Measurements from ENCODE around the gene GARIN5B.
"Not testable (repeated sequence)": the region's sequence is repeated elsewhere in the genome, so short reads cannot be mapped to it uniquely, and the experiment has no call there.

The GARIN5B gene

DNA sequence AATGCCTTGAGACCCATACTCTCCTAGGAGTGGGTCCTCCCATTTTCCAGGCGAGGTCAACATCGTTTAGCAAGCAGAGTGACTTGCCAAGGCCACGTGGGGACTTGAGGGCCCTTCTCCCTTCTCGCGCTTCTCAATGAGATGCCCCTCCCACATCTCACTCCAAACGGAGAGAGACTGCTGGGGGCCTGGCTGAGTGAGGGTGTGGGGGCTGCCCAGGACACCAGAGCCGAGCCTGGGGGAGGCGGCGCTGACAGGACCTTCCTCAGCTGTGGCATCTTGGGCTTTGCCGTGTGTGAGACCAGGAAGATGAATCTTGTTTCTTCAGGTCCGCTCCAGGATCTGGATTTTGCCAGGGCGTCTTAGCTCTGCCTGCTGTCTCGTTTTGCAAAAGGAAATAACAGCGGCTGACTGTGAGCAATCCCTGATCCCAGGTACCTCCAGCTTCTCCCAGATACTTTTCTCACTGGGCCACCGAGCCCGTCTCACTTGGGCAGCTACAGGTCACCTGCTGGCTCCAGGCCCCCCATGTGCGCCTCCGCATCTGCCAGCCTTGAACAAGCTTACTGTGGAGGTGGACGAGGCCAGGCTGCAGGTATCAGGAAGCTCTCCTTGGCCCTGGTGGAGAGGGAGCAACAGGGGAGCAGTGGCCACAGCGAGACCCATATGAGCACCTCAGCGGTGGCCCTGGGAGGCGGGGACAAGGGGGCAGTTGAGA, 14.6 kb downstream of the GARIN5B start:
- DNase-seq (ENCODE audit: low read depth) = no peak

DNA sequence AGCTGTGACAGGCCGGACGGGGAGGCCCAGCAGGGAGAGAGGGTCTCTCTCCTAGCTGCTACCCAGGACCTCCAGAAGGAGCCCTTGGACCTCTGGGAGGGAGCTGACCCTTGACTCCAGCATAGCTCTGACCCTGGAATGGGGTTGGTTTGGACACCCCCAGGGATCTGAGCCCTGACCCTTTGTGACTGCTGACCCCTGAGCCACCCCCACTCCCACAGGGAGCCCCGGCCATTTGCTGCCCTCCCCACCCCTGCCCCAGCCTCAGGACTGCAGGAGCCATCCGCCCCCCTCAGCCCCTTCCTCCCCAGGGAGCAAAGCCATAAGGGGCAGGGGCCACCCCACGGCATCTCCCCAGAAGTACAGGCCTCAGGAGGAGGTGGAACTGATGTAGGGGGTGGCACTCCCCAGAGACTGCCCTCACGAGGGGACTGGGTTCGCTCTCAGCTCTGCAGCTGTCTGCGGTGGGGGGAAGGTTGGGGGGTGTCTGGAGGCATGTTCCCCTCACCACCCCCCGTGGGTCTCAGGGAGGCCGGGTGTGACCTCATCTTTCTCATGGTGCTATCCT, 15.5 kb downstream of the GARIN5B start:
- DNase-seq (ENCODE audit: low read depth) = no peak

DNA sequence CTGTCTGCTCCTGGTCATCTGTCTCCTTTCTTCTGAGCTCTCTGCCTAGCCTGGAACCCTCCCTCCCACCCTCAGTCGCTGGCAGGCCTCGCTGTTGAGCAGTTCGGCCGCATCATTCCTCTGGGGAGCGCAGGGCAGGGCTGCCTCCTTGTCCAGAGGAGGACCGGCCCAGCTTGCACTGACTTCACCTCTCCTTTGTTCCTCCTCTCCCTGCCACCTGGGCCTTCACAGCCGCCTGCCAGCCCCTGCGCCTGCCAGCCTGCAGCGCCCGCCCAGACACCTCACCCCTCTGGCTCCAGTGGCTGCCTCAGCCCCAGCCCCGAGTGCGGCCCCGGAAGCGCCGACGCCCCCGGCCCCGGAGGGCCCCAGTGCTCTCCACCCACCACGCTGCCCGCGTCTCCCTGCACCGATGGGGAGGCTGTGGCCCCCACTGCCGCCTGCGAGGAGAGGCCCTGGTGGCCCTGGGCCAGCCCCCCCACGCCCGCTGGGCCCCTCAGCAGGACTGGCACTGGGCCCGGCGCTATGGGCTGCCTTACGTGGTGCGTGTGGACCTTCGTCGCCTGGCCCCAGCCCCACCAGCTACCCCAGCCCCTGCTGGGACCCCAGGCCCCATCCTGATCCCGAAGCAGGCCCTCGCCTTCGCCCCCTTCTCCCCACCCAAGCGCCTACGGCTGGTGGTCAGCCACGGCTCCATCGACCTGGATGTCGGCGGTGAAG, 16.2 kb downstream of the GARIN5B start:
- DNase-seq (ENCODE audit: low read depth) = no peak

DNA sequence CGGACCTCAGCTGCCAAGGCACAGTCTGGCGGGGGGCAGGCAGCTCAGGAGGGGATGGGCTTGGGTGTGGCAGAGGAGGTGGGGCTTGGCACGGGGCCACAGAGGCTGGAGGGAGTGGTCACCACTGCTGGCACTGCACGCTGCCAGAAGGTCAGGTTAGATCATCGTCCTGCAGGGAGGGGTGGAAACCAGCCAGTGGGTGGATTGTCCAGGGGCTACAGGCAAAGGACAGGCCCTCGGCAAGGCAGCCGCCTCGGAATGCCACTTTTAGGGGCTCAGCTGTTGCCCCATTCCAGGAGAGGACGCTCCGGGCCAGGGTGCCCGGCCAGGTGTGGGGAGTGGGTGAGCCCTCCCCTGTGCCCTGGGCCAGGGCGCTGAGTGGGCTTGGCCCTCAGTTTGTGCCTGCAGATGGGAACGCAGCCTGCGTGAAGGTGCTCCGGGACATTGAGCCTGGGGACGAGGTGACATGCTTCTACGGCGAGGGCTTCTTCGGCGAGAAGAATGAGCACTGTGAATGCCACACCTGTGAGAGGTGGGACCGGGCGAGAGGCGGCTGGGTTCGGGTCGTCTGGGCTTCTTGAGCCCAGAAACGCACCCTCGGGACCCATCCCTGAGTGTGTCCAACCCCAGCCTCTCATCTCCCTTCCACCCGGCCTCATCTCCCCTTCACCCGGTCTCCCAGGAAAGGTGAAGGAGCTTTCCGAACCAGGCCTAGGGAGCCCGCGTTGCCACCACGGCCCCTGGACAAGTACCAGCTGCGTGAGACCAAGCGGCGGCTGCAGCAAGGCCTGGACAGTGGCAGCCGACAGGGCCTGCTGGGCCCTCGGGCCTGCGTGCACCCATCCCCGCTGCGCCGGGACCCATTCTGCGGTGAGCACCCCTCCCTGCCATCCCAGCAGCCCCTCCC, 17.0 kb downstream of the GARIN5B start:
- DNase-seq (ENCODE audit: low read depth) = no peak

DNA sequence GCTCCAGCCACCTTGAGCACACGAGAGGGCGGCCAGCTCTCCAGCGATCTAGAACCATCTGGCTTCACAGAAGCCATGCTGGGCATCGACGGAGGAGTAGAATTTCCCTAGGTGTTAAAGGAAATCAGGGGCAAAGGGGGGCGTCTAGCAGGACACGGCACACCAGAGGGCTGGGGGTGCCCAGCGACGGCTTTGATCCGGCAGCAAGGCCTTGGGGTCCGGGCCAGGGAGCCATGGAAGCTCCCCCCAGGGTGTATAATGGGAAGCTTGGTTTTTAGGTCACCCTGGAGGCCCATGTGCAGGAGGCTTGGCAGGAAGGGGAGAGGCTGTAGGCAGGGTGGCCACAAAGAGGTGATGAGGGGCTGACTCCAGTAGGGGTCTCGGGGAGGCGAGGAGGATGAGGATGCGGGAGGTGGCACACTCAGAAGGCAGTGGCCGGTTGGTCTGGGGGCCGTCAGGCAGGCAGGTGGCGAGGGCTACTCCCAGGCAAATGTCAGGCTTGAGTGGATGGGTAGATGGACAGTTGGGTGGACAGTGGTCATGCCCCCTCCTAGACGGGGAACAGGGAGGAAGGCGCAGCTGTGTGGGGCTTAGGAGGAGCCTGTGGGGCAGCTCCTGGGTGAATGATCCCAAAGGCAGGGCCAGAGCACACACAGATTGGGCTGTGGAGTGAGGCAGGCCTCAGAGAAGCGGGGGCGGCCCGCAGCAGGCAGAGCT, 17.8 kb downstream of the GARIN5B start:
- no peak for DNase-seq (ENCODE audit: low read depth)

DNA sequence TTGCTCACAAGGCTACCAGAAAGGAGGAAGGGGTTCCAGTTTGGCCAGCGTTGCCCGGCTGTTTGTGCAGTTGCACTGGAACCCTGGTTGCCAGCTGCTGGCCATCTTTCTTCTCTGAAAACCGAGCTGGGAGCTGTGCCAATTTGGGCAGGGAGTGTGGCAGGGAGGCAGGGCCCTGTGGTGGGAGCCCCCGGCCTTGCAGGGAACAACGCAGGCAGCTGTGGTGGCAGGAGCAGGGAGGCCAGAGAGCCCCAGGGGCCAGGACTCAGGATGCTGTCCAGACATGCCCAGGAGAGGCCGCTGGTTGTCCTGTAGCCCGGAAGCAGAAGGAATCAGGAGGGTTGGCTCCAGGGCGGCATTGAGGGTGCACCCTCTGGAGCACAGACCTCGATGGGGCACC, 18.6 kb downstream of the GARIN5B start:
- no peak for DNase-seq (ENCODE audit: low read depth)

DNA sequence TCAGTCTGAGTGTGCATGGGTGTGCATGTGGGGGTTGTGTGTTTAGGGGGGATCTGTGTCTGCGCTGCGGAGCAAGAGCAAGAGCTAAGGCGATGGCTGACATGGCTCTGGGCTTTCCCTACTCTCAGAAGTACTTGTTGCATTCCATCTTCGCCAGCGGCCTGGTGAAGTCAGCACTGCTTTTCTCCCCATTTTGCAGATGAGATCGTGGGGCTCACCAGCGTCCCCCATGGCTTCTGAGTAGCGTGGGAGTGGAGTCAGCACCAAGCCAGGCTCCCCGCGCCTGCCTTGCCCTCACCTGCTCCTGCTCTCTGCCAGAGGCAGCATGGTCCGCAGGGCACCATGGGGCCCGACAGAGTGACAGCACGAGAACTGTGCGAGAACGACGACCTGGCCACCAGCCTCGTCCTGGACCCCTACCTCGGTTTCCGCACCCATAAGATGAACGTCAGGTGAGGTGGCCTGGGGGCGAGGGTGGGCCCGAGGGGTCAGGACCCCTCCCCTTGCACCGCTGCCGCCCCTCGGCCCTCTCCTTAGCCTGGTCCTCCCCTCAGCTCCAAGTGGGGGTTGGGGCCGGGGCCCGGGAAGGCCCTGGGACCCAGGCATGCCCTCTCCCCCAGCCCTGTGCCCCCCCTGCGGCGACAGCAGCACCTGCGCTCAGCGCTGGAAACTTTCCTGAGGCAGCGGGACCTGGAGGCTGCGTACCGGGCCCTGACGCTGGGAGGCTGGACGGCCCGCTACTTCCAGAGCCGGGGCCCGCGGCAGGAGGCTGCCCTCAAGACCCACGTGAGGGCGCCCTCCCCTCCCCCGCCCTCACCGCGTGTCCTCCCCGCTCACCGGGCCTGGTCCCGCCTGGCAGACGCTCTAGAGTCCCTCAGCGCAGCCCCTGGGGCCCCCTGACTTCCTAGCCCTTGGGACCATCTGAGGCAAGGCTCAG, 21.2 kb downstream of the GARIN5B start:
- DNase-seq (ENCODE audit: low read depth) = no peak

DNA sequence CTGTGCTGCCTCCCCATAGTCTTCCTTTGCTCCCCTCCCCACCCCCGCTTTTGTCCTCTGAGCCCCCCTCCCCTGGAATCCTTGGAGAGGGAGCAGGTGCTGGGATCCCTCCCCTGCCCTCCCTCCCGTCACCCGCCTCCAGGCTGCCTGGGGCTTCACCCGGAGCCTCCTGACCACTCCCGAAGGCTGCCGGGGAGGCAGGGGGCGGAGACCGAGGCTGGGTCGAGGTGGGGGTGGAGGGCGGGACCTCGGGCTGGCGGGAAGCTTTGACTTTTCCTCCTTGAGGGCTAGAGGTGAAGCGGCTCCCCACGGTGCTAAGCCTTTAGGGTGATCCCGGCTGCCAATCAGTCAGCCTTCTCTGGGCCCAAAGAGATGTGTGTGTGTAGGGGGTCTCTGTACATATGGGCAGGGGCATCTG, 21.9 kb downstream of the GARIN5B start:
- DNase-seq (ENCODE audit: low read depth) = peak; percentile 20

DNA sequence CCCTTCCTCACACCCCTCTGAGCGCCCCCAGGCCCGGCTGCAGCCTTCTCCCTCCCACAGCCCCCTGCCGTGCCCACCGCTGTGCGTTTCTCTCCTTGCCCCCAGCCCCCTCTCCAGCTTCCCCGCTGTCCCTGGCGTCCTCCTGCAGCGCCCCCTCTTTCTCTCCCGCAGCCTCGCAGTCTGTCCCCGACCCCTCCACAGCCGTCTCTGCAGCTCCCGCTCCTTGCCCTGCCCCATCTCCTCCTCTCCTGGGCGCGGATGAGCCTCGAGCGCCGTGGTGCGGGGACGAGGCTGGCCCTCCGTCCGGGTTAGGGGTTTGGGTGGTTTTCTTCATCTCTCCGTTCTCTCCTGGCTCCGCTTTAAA, 22.3 kb downstream of the GARIN5B start:
- no peak for DNase-seq (ENCODE audit: low read depth)

DNA sequence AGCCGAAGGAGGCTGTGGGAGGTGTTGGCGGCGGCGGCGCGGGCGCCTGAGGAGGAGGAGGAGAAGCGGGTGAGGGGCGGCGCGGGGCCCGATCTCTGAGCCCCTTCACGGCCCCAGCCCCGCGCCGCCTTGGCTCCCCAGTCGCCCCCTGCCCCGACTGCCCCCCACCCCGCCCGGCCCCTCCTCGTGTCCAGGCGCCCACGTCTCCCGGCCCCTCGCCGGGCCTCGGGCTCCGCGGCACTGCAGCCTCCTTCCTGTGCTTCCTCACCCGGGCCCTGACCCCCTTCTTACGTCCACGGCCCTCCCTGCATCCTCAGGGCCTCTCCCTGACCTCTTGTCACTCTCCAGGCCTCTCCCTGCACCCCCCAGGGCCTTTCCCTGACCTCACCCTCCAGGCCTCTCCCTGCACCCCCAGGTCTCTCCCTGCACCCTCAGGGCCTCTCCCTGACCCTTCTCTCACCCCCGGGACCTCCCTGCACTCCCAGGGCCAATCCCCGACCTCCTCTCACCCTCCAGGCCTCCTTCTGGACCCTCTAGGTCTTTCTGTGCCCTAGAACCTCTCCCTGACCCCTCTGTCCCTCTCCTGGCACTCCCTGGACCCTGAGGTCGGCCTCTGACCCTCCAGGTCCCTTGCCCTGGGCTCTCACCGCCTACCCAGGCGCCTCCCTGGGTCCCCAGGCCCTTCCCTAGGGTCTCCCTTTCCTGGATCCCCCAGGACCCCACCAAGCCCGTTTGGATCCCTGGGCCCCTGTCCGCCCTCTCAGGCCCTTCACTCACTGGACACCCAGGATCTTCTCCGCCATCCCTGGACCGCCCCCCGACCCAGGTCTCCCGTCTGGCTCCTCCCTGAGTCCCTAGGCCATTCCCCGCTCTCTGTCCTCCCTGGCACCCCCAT, 22.9 kb downstream of the GARIN5B start:
- DNase-seq (ENCODE audit: low read depth) = no peak

DNA sequence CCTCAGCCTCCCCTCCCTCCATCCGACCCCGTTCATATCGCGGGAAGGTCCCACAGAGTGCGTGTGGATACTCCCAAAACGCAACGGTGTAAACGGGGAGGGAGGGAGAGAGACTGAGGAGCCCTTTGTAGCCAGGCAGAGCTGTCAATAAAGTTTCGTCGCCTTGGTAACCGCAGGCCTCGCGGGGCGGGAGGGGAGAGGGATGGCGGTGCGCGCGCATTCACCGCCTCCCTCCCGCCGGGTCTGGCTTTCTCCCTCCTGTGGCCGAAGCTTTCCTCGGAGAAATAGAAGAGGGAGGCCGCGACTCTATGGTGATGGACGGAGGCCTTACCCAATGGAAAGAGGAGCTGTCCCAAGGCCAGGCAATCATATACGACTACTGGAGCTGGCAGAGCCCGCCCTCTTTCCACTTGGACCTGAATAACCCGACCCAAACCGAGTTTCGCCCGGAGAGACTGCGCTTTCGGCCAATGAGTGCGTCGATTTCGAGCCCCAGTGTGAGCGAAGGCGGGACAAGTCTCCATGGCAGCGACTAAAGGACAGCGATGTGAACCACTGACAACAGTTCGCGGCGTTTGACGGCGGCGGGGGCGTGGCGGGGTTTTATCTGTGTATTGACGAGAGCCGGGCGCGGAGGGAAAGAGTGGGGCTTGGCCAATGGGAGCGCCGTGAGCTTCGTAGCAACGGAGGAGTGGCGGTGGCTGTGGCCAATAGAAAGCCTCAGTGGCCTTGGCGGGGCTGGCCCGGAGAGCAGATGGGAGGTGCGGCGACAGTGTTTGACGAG, 23.8 kb downstream of the GARIN5B start, which contains the start of gene KMT5C:
Gene KMT5C, plus strand, starts transcription at position 772 of the 784 bp plus-strand sequence. CDS start 2,061 bp downstream, outside the sequence.
- peak; percentile 100 for DNase-seq (ENCODE audit: low read depth)

DNA sequence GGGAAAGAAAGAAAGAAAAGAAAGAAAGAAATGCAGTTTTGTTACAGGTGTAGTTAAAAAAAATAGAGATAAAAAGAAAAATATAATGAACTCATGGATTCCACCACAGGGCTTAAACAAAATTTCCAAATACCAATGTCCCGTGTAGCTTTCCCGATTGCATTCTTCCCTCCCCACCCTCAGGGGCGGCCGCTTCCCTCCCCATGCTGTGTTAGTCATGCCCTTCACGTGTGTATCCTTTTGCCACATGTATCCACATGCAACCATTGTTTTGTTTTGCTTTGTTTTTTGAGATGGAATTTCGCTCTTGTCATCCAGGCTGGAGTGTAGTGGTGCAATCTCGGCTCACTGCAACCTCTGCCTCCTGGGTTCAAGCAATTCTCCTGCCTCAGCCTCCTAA, 27.0 kb downstream of the GARIN5B start:
- no peak for DNase-seq (ENCODE audit: low read depth)

DNA sequence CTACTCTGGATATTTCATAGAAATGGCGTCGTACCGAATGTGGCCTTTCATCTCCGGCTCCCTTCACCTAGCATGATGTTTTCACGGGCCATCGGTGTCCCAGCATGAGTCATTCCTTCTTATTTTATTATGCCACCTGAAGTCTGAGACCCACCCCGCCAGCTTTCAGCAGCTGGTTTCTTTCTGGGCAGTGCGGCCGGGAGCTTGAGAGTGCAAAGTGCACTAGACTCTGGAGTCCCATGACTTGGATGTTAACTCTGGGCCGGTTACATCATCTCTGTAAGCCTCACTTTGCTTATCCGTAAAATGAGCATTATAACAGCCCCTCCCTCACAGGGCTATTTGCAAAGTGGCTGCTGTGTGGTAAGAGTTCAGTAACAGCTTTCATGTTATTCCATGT, 29.2 kb downstream of the GARIN5B start:
- DNase-seq (ENCODE audit: low read depth) = no peak

DNA sequence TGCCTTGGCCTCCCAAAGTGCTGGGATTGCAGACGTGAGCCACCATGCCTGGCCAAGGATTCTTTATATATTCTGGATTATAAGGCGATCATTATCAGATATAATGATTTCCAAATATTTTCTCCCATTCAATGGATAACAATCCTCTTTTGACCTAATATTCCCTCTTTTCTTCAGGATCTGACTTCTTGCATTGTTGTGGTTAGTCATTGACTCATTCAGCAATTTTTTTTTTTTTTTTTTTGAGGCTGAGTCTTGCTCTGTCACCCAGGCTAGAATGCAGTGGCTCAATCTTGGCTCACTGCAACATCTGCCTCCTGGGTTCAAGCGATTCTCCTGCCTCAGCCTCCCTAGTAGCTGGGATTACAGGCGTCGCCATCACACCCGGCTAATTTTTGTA, 33.3 kb downstream of the GARIN5B start:
- DNase-seq (ENCODE audit: low read depth) = not testable (repeated sequence)

DNA sequence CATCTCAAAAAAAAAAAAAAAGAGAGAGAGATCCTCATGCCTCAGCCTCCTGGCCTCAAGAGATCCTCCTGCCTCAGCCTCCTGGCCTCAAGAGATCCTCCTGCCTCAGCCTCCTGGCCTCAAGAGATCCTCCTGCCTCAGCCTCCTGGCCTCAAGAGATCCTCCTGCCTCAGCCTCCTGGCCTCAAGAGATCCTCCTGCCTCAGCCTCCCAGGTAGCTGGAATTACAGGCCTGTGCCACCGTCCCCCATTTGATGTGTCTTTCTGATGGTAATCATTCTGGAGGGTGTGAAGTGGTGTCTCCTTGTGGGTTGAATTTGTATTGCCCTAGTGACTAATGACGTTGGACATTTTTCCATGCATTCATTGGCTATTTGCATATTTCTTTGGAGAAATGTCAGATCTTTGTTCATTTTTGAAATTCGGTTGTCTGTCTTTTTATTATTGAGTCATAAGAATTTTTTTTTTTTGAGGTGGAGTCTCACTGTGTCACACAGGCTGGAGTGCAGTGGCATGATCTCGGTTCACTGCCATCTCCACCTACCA, 34.2 kb downstream of the GARIN5B start:
- DNase-seq (ENCODE audit: low read depth) = not testable (repeated sequence)

DNA sequence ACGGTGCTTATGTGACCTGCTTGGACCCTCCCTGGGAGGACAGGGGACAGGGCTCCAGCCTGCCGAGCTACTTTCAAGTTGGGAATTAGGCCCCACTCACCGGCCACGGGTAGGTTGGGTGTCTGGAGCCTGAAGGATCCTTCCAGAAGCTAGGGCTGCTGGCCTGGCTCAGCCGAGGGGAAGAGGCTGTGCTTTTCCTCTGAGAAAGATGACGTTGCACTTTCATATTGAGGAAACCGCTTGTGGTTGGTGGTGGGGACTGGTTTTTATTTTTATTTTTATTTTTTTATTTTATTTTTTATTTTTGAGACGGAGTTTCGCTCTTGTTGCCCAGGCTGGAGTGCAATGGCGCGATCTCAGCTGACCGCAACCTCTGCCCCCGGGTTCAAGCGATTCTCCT, 37.9 kb downstream of the GARIN5B start, which contains the start of gene TMEM150B:
Gene TMEM150B, minus strand, starts transcription at position 170 of the 400 bp plus-strand sequence. CDS start 4,305 bp downstream, outside the sequence.
- DNase-seq (ENCODE audit: low read depth) = no peak

DNA sequence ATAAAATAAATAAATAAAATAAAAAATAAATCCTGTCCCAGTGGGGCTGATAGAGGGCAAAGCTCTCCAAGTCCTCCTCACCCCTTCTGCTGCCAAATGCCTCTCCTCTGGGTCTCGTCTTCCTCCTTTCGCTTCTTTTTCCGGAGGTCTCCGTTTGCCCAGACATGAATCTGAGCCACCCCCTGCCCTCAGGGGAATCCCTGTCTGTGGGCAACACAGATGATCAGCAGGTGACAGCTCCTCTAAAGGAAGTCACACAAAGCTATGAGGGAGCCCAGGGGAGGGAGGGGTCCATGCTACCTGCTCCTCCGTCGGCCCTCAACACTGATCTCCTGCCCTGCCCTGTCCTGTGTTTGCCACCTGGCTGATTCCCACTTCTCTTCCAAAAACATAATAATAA, 38.4 kb downstream of the GARIN5B start:
- no peak for DNase-seq (ENCODE audit: low read depth)

All from activated gamma-delta T cell treated with anti-CD3 and anti-CD28 coated beads, Interleukin-2, amount 50 U/mL, for 16 hours (primary cell).